Activated T-helper 1 cell treated with anti-CD3 and anti-CD28 coated beads, Interleukin-12 subunit alpha, Interleukin-12 subunit beta, Interleukin-2, Interleukin-4 antibody, amounts not matched to agents 30 ng/mL and 10 ng/mL and 1 ng/mL, durations not matched to agents 14 hours and 24 hours and 36 hours (primary cell): ENCODE results near the gene LIPA. TPM values are rescaled to one million over a fixed set of nuclear protein-coding genes. Genes with fewer than 3 reads are reported as not detected.
"Not testable (repeated sequence)": the region's sequence is repeated elsewhere in the genome, so short reads cannot be mapped to it uniquely, and the experiment has no call there.

Experiments used
- DNase-seq: peaks from one replicate; pipeline ENCODE4 v3.0.0; 2021; ENCODE audit warnings: low spot score
- H3K27ac Mint-ChIP-seq: one replicate; pipeline ENCODE4 v1.8.0; 2021; ENCODE audit warnings: mild to moderate bottlenecking, mixed read lengths
- H3K27me3 Mint-ChIP-seq: one replicate; pipeline ENCODE4 v1.8.0; 2022; ENCODE audit warnings: mild to moderate bottlenecking, moderate library complexity, mixed read lengths; ENCODE audit not compliant: insufficient read depth
- H3K36me3 Mint-ChIP-seq: one replicate; pipeline ENCODE4 v1.8.0; 2021; ENCODE audit warnings: low read depth, mixed read lengths
- H3K4me1 Mint-ChIP-seq: one replicate; pipeline ENCODE4 v1.8.0; 2021; ENCODE audit warnings: low read depth, mixed read lengths
- H3K4me3 Mint-ChIP-seq: one replicate; pipeline ENCODE4 v1.8.0; 2021; ENCODE audit warnings: mild to moderate bottlenecking, moderate library complexity, mixed read lengths
- H3K9me3 Mint-ChIP-seq: one replicate; pipeline ENCODE4 v1.8.0; 2021; ENCODE audit warnings: mixed read lengths
- intact Hi-C: fragments of 100-400 bp; cut with micrococcal nuclease; formaldehyde crosslinking; loops from one replicate; pipeline ENCODE4 v1.15.1; 2024
- total RNA-seq: library from RNA; stranded (reverse); gene quantifications from 2 replicates; pipeline ENCODE4 v1.2.3, GENCODE V29; 2022

Gene LIPA
- total RNA-seq, 1 donor from 2014 or later = 5.3 TPM

- H3K9me3 Mint-ChIP-seq = no peaks in the 10 kb centered on the region
- H3K27ac Mint-ChIP-seq = peak overlapping the region; percentile 24
- H3K4me3 Mint-ChIP-seq = peak overlapping the region; percentile 81
- H3K36me3 Mint-ChIP-seq = no peaks in the 10 kb centered on the region
- no peak for DNase-seq
- peaks cover 15% of the 10 kb centered on the region for H3K4me1 Mint-ChIP-seq
- peaks cover 34% of the 10 kb centered on the region for H3K27me3 Mint-ChIP-seq
- intact Hi-C loops = loop anchor here (2.0 kb wide), 2 partner anchors 45 to 123 kb away; no protein-coding TSS in a partner anchor
These were observed 43.6 kb downstream of the LIPA start for GRCh38 chr10:89207801-89208551.

- Mint-ChIP-seq H3K27me3 (peaks cover 32% of the 10 kb centered on the region), H3K27ac (peak within 1 kb of the TSS; percentile 61), H3K9me3 (no peaks in the 10 kb centered on the region), H3K36me3 (no peaks in the 10 kb centered on the region), H3K4me1 (peaks cover 11% of the 10 kb centered on the region), H3K4me3 (peak within 1 kb of the TSS; percentile 81)
- intact Hi-C loops = loop anchor here (2.0 kb wide), 2 partner anchors 44 to 122 kb away; no protein-coding TSS in a partner anchor
- DNase-seq = peak; percentile 17
These were observed 44.3 kb downstream of the LIPA start, which contains the start of gene CH25H for GRCh38 chr10:89207181-89207800. Gene CH25H, minus strand, starts transcription at chr10:89207317. Its CDS starts 25 bp downstream, at chr10:89207292.

GRCh38 chr10:89206402-89207180 lies 45.0 kb downstream of the LIPA start:
- H3K36me3 Mint-ChIP-seq = no peaks in the 10 kb centered on the region
- no peaks in the 10 kb centered on the region for H3K9me3 Mint-ChIP-seq
- peak overlapping the region; percentile 81 for H3K4me3 Mint-ChIP-seq
- peak overlapping the region; percentile 61 for H3K27ac Mint-ChIP-seq
- intact Hi-C loops = loop anchor here (2.0 kb wide), 2 partner anchors 44 to 122 kb away; no protein-coding TSS in a partner anchor
- peaks cover 32% of the 10 kb centered on the region for H3K27me3 Mint-ChIP-seq
- DNase-seq = peak; percentile 18
- peaks cover 9% of the 10 kb centered on the region for H3K4me1 Mint-ChIP-seq

- Mint-ChIP-seq H3K36me3 (no peaks in the 10 kb centered on the region), H3K4me3 (no peak overlapping the region), H3K27ac (no peak overlapping the region), H3K27me3 (peaks cover 18% of the 10 kb centered on the region), H3K4me1 (peaks cover 9% of the 10 kb centered on the region), H3K9me3 (no peaks in the 10 kb centered on the region)
- no peak for DNase-seq
- intact Hi-C loops = no loop called here
These were observed 46.9 kb downstream of the LIPA start for GRCh38 chr10:89204621-89205185.

- no peaks in the 10 kb centered on the region for H3K9me3 Mint-ChIP-seq
- peaks cover 9% of the 10 kb centered on the region for H3K27me3 Mint-ChIP-seq
- no peak for DNase-seq
- H3K4me3 Mint-ChIP-seq = no peak overlapping the region
- H3K36me3 Mint-ChIP-seq = no peaks in the 10 kb centered on the region
- intact Hi-C loops = no loop called here
- H3K4me1 Mint-ChIP-seq = peaks cover 9% of the 10 kb centered on the region
- H3K27ac Mint-ChIP-seq = no peak overlapping the region
These were observed 48.3 kb downstream of the LIPA start for GRCh38 chr10:89203237-89203636.

GRCh38 chr10:89202033-89202425 lies 49.5 kb downstream of the LIPA start:
- Mint-ChIP-seq H3K27me3 (peaks cover 7% of the 10 kb centered on the region), H3K9me3 (no peaks in the 10 kb centered on the region), H3K4me3 (no peak overlapping the region), H3K4me1 (peaks cover 9% of the 10 kb centered on the region), H3K27ac (no peak overlapping the region), H3K36me3 (no peaks in the 10 kb centered on the region)
- no peak for DNase-seq
- intact Hi-C loops = no loop called here

- no peak overlapping the region for H3K27ac Mint-ChIP-seq
- H3K4me1 Mint-ChIP-seq = peaks cover 5% of the 10 kb centered on the region
- DNase-seq = no peak
- H3K27me3 Mint-ChIP-seq = peaks cover 7% of the 10 kb centered on the region
- no peaks in the 10 kb centered on the region for H3K9me3 Mint-ChIP-seq
- H3K36me3 Mint-ChIP-seq = no peaks in the 10 kb centered on the region
- no peak overlapping the region for H3K4me3 Mint-ChIP-seq
- intact Hi-C loops = no loop called here
These were observed 50.1 kb downstream of the LIPA start for GRCh38 chr10:89201345-89202032.

GRCh38 chr10:89197473-89197872 lies 54.1 kb downstream of the LIPA start:
- peaks cover 12% of the 10 kb centered on the region for H3K27me3 Mint-ChIP-seq
- H3K36me3 Mint-ChIP-seq = no peaks in the 10 kb centered on the region
- H3K27ac Mint-ChIP-seq = no peak overlapping the region
- H3K4me3 Mint-ChIP-seq = no peak overlapping the region
- H3K4me1 Mint-ChIP-seq = peaks cover 7% of the 10 kb centered on the region
- intact Hi-C loops = no loop called here
- DNase-seq = no peak
- no peaks in the 10 kb centered on the region for H3K9me3 Mint-ChIP-seq

GRCh38 chr10:89191301-89191700 lies 60.3 kb downstream of the LIPA start:
- H3K4me3 Mint-ChIP-seq, H3K36me3 Mint-ChIP-seq, intact Hi-C loops, DNase-seq, H3K27ac Mint-ChIP-seq, H3K4me1 Mint-ChIP-seq, H3K9me3 Mint-ChIP-seq: not testable (repeated sequence)
- H3K27me3 Mint-ChIP-seq = peaks cover 24% of the 10 kb centered on the region

GRCh38 chr10:89189211-89189734 lies 62.3 kb downstream of the LIPA start:
- no peaks in the 10 kb centered on the region for H3K36me3 Mint-ChIP-seq
- H3K4me3 Mint-ChIP-seq = no peak overlapping the region
- peaks cover 21% of the 10 kb centered on the region for H3K27me3 Mint-ChIP-seq
- peaks cover 10% of the 10 kb centered on the region for H3K9me3 Mint-ChIP-seq
- intact Hi-C loops = no loop called here
- no peak for DNase-seq
- H3K27ac Mint-ChIP-seq = no peak overlapping the region
- peaks cover 7% of the 10 kb centered on the region for H3K4me1 Mint-ChIP-seq

- no peak overlapping the region for H3K27ac Mint-ChIP-seq
- peaks cover 26% of the 10 kb centered on the region for H3K27me3 Mint-ChIP-seq
- no peaks in the 10 kb centered on the region for H3K4me1 Mint-ChIP-seq
- no peak for DNase-seq
- H3K9me3 Mint-ChIP-seq = peaks cover 6% of the 10 kb centered on the region
- H3K36me3 Mint-ChIP-seq = no peaks in the 10 kb centered on the region
- intact Hi-C loops = no loop called here
- H3K4me3 Mint-ChIP-seq = no peak overlapping the region
These were observed 65.9 kb downstream of the LIPA start for GRCh38 chr10:89185658-89186057.

- no peak for DNase-seq
- intact Hi-C loops = no loop called here
- H3K4me3 Mint-ChIP-seq = no peak overlapping the region
- no peaks in the 10 kb centered on the region for H3K4me1 Mint-ChIP-seq
- H3K36me3 Mint-ChIP-seq = no peaks in the 10 kb centered on the region
- H3K27me3 Mint-ChIP-seq = peaks cover 30% of the 10 kb centered on the region
- H3K9me3 Mint-ChIP-seq = peaks cover 5% of the 10 kb centered on the region
- H3K27ac Mint-ChIP-seq = no peak overlapping the region
These were observed 66.9 kb downstream of the LIPA start for GRCh38 chr10:89184638-89185037.
